Embryonic facial prominence (tissue), 1 donor: ENCODE results near the gene GNAI2.
"Not testable (repeated sequence)": the region's sequence is repeated elsewhere in the genome, so short reads cannot be mapped to it uniquely, and the experiment has no call there.

ENCODE experiments used
- DNase-seq: peaks from one replicate; pipeline ENCODE4 v3.0.0-alpha.2; 2016; ENCODE audit errors: extremely low spot score

The GNAI2 gene

GRCh38 chr3:50226888-50227389, 9.1 kb upstream of the GNAI2 start:
- no peak for DNase-seq

DNA sequence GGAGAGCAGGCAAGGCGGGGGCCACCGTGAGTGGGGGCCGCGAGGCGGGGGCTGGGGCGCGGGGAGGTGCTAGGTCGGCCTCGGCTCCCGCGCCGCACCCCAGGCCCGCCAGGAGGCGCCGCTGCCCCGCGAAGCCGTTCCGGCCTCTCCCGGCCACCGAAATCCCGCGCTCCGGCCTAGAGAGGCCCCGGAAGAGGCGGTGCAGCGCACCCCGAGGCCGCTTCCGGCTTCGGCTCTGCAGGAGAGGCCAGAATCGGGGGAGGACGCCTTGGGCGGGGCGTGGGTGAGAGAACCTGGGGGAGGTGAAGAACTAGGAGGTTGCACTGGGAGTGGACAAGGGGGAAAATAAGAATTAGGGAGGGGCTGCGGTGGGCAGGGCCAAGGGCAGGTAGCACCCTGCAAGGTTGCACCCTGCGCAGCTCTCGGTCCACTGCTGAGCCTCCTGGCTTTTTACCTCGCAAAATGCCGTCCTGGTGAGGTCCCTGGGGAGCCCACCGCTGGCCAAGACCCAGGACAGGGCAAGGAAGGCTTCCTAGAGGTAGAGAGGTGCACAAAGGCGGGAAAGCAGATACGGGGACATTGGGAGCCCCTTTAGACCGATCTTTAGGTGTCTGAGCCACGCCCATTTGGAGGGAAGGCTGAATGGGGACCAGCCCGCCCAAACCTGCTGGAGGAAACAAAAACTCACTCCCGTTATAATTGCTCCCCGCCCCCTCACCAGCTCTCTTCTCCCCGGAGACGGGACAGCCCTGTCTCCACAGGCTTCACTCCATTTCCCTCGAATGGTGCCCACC, 8.4 kb upstream of the GNAI2 start:
- peak; percentile 91 for DNase-seq

- DNase-seq = not testable (repeated sequence)
Observed at GRCh38 chr3:50228184-50228763, 7.7 kb upstream of the GNAI2 start.

DNA sequence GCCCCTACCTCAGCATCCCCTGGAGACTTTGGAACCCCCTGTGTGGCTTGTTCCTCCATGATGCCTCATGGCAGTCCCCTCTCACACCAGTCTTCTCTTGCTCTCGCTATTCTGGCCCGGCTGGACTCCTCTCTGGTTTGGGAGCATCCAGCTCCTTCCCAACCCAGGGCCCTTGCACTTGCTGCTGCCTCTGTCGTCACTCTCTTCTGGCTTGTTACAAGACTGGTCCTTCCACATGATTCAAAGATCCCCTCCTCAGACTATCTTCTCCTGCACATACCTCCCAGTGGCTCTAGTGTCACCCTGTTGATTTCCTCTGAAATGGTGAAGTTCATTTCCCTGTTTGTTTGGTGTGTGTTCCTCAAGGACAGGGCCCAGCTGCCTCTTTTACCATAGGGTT, 6.5 kb upstream of the GNAI2 start:
- no peak for DNase-seq

- DNase-seq = no peak
Observed at GRCh38 chr3:50230104-50230793, 5.8 kb upstream of the GNAI2 start.

DNA sequence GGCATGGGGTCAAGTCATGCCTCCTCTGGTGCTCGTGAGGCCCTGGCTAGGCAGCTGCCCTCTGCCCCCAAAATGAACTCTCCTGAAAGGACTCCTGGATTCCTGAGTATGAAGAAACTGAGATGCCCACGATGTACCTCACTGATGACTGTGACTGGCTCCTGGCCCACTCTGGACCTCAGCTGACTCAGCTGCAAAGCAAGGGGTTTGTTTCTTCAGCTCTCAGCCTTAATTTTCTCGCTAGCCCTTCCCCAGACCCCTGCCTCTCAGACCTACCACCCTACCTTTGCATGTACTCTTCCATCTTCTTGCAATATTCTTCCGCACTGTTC, 5.2 kb upstream of the GNAI2 start:
- DNase-seq = no peak

- DNase-seq = no peak
Observed at GRCh38 chr3:50231581-50231980, 4.4 kb upstream of the GNAI2 start.

- DNase-seq = no peak
Observed at GRCh38 chr3:50232303-50232702, 3.7 kb upstream of the GNAI2 start.

GRCh38 chr3:50233176-50233575, 2.8 kb upstream of the GNAI2 start:
- no peak for DNase-seq

GRCh38 chr3:50236484-50237132, 604 bp downstream of the GNAI2 start:
- no peak for DNase-seq

- DNase-seq = no peak
Observed at GRCh38 chr3:50237133-50237651, 1.2 kb downstream of the GNAI2 start.

DNA sequence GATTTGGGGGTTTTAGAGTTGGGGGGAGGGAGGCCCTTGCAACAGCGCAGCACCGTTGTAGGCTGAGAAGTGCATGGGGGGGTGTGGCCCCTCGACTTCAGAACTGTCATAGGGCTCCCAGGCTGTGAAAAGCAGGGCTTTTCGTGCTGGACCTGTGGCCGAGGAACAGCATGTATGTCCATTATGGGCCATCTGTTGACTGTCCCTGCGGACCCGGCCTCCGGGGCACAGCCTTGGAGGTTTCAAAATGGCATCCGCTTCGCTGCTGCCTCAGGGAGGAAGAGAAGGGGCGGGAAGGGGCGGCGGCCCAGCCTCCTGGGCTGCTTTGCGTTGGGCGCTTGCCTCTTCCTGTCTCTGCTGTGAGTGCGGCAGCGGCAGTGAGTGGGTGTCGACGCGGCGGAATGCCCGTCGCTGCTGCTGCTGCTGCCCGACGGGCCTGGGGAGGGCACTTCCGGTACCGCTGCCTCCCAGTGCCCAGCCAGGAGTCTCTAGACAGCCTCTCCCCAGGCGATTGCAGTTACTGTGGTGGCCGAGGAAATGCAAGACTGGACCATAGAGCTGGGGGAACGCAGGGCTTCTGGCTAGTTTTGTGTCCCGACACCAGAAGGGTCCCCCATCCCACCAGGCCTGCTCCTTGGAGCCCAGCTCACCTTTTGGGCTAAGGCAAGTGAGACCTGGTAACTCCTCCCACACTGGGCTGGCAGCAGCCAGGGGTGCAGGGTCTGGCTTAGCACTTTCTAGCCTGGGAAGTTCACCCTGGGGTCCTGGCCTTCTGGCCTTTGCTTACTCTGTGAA, 1.9 kb downstream of the GNAI2 start:
- no peak for DNase-seq

GRCh38 chr3:50238549-50239026, 2.6 kb downstream of the GNAI2 start:
- no peak for DNase-seq

- DNase-seq = no peak
Observed at GRCh38 chr3:50239649-50240048, 3.6 kb downstream of the GNAI2 start.

DNA sequence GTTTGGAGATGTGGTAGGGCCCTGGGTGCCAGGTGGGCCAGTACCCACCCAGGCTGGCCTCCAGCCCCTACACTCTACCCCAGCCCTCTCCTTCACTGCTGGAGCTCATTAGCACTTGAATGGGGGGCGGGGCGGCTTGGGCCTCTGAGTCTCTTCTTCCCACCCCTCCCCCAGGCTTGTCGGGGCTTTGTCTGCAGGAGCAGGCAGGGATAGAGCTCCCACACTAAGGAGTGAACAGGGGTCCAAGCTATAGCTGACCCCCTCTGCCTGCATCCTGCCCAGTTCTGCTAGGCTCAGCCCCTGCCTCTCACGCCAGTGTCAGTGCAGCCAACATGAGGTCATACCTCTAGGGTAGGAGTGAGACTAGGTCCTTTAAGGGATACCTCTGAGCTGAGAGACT, 5.2 kb downstream of the GNAI2 start:
- DNase-seq = no peak

DNA sequence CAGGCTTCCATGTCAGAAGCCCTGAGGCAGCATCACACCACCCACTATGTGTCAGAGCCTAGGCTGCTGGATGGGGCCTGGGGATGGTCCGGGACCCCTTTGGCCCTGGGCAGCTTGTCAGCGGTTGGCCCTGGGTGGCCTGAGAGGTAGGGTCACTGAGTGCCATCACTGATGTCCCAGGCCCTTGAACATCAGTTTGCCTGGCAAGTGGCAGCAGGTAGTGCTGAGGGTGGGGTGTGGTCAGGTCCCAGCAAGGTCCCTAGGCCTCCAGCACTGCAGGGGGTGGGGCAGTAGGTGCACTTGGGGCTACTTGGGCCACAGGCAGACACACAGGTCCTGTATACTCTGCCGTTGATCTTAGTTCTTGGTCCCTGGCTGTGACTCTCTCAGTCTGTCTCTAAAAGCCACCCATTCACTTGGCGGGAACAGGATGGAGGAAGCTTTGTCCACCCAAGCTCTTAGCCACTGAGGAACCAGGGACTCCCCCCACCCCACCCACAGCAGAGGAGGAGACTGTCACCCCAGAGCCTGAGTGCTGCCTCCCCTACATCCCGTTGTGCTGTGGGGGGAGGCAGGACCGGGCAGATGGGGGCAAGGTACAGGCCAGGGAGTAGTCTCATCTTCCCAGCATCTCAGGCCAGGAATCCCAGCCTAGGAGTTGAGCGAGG, 5.8 kb downstream of the GNAI2 start:
- DNase-seq = no peak

DNA sequence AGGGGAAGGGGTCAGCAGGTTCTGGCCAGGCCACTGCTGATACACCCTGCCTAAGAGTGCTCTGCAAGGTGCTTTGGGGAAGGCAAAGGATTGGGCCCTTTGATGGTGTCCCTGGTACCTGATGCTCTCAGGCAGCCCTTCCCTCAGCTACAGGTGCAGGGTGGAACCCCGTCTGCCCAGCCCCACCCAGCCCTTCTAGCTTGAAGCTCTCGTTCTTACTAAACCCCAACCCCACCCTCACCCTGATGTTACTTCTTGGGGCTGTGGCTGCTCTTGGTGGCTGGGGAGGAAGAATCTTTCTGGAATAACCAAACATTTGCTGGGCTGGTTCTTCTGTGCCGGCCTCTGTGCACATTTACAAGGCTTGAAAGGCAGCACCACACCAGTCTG, 6.4 kb downstream of the GNAI2 start:
- no peak for DNase-seq

DNA sequence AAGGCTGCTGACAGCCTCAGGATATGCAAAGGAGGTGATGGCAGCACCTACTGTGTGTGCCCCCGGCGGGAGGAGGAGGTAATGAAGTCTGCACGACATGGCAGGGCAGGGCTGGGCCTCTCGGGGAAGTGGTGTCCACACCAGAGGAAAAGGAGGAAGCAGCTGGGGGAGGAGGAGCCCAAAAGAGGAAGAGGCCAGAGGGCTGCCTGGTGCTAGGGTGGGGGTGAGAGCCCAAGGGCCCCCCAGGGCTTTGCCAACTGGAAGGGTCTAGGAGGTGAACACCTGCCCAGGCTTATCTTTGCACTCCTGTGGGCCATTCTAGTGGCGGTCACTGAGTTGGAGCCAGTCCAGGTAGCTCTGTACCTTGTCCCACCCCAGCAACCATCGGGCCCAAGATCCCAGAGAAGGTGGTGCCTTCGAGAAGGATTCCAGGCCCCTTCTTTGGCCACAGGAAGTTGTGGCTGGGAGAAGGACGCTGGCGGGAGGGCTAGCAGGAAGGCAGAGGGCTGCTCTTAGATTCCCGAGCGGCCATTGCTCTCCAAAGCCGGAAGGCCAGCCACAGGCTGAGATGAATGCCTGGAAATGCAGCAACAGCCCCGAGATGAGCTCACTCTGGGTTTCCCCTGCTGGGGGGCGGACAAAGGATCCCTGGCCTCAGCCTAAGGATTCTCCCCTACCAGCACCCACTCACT, 7.0 kb downstream of the GNAI2 start:
- DNase-seq = no peak

GRCh38 chr3:50243543-50243895, 7.5 kb downstream of the GNAI2 start:
- no peak for DNase-seq

GRCh38 chr3:50244813-50245212, 8.8 kb downstream of the GNAI2 start:
- DNase-seq = not testable (repeated sequence)
